ENCODE results near the gene HLA-DQA2.
"Not testable (repeated sequence)": the region's sequence is repeated elsewhere in the genome, so short reads cannot be mapped to it uniquely, and the experiment has no call there.

HLA-DQA2 gene

GRCh38 chr6:32775071-32775470 lies 33.9 kb downstream of the HLA-DQA2 start:
- no peak for DNase-seq (ENCODE audit: low read depth in 1 of 2, low spot score in 1 of 2)

GRCh38 chr6:32779036-32779435 lies 37.8 kb downstream of the HLA-DQA2 start:
- no peak for DNase-seq (ENCODE audit: low read depth in 1 of 2, low spot score in 1 of 2)

GRCh38 chr6:32782923-32783322 lies 41.7 kb downstream of the HLA-DQA2 start:
- not testable (repeated sequence) for DNase-seq (ENCODE audit: low read depth in 1 of 2, low spot score in 1 of 2)

GRCh38 chr6:32785781-32786533 lies 44.8 kb downstream of the HLA-DQA2 start:
- DNase-seq (ENCODE audit: low read depth in 1 of 2, low spot score in 1 of 2): peak in 1 of 2 donors; percentile 25

GRCh38 chr6:32790306-32790705 lies 49.1 kb downstream of the HLA-DQA2 start:
- no peak for DNase-seq (ENCODE audit: low read depth in 1 of 2, low spot score in 1 of 2)

- DNase-seq (ENCODE audit: low read depth in 1 of 2, low spot score in 1 of 2): no peak
Measured at GRCh38 chr6:32792901-32793435, 51.8 kb downstream of the HLA-DQA2 start.

GRCh38 chr6:32794510-32794909 lies 53.3 kb downstream of the HLA-DQA2 start:
- DNase-seq (ENCODE audit: low read depth in 1 of 2, low spot score in 1 of 2): no peak

Data from activated CD4-positive, alpha-beta T cell treated with anti-CD3 and anti-CD28 coated beads, Interleukin-2, amount 50 U/mL, for 24 hours (primary cell).